NCI-H2227 treated with DMSO at 0.1 percent for 48 hours (cell line): Measurements from ENCODE around the gene KY.

ENCODE experiments used
- DNase-seq: peaks from one replicate; lab custom pipeline; 2025; lab: John Stamatoyannopoulos, UW

Gene KY

DNA sequence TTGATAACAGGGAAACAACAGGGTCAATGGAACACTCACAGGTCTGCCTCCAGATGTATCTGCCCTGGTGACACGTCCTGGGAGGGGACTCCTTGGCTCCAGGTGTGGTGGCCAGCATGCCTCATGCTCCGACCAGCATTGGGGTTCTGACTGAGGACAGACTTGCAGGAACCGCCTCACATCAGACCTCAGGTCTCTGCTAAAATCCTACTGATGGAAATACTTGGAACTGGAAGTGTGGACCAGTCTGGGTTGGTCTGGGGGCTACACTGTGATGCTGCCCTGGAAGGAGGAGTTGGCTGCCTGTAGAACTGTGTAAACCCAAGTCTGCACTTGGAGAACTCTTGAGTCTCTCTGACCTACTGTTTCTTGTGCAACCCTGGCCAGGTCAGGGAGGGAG is 17.1 kb upstream of the KY start:
- DNase-seq: no peak

DNA sequence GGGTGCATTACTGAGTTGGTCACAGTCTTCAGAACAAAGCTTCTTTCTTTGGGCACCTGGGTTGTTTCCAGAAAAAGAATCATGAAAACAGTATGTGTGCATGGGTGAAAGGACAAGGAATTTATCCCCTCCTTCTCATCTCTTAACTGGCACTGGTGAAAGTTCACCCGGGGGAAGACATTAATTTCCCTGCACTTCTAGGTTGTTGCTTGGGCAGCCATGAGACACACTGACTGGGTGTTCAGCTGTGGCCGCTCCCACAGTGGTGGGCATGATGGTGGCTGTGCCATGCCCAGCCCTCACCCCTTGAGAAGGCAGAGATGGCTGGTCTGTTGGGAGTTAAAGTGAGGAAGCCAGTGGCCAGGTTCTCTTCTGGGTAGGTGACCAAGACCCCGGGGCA is 16.6 kb upstream of the KY start:
- DNase-seq: no peak

DNA sequence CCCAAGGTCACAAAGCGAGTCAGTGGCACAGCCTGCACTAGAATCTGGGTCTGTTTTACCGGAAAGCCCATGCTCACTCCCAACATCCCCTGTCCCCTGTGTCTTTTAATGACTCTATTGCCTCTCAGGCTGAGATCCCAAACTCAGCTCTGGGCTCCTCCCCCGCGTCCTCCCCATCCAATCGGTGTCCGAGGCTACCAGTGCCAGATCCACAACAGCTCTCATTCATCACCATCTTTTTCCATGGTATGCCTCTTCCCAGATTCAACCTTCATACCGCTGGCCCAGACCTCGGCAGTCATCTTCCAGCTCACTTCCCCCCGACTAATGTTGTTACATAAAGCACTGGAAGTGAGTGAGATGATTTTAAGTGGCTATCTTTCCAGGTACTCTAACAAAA is 16.1 kb upstream of the KY start:
- DNase-seq: no peak

DNA sequence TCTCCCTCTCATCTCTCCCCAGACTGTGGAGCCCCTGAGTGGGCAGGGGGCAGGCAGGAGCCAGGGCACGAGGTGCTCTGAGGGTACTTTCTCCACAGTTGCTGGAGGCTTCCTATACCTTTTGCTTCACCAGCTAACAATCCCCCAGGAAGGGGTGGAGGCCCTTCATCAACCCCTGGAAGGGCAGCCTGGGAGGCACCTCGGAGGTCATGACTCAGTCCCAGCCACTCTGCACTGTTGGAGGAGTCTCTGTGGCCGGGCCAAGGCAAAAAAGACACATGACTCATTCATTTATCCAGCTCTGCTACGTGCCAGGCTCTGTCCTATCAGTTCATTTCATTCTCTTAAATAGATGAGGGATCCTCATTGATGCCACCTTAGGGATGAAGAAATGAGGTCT is 15.6 kb upstream of the KY start:
- DNase-seq: no peak

DNA sequence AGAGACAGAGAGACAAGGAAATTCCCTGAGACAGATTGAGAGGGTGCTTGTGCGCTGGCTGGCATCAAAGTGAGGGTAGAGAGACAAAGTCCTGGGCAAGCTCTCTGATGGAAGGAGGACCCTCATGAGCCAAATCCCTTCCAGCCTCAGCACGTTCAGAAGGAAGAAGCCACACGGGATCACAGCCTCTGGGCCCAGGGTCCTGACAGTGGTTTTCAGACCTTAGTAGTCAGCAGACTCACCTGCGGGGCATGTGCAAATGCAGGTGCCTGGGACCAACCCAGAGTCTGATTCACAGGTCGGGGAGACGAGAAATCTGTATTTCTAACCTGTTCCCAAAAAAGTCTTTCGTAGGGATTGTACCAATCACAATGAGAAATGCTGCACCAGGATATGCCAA is 15.2 kb upstream of the KY start:
- DNase-seq: no peak

- no peak for DNase-seq
Observed at GRCh38 chr3:134665243-134665642, 14.4 kb upstream of the KY start.

- no peak for DNase-seq
Observed at GRCh38 chr3:134663721-134664456, 13.1 kb upstream of the KY start.

GRCh38 chr3:134660046-134660441 is 9.2 kb upstream of the KY start:
- no peak for DNase-seq

DNA sequence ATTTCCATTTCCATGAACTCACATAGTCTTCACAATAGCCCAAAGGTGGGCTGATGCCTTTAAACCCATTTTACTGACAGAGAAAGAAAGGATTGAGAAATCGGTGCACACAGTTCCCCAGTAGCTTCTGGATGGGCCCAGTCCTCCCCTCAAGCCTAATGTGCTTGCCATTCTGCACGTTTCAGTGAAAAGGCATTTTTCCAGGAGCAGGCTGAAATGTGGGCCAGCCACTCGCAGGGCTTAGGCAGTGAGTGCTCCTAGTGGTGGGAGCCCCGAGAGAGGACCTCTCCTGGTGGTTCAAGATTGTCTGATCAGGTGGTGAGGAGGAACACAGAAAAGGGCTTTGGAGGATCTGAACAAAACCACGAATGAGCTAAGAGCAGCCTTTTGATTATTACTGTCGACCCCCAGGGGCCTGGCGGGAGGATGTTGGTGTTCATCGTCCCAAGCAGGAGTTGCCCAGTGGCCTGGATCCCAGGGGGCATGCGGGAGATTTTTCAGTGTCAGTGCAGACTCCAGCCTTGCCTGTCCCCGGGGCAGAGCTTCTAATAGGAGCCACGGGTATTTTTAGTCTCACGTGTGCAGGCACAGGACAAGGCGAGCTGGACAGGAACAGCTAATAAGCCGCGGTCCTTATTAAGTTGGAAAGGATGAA is 8.7 kb upstream of the KY start:
- DNase-seq: no peak

- DNase-seq: no peak
Observed at GRCh38 chr3:134658555-134658954, 7.7 kb upstream of the KY start.

- no peak for DNase-seq
Observed at GRCh38 chr3:134656211-134656800, 5.5 kb upstream of the KY start.

GRCh38 chr3:134655706-134656105 is 4.9 kb upstream of the KY start:
- DNase-seq: no peak

- DNase-seq: no peak
Observed at GRCh38 chr3:134654031-134654430, 3.2 kb upstream of the KY start.

- DNase-seq: no peak
Observed at GRCh38 chr3:134652886-134653630, 2.2 kb upstream of the KY start.

DNA sequence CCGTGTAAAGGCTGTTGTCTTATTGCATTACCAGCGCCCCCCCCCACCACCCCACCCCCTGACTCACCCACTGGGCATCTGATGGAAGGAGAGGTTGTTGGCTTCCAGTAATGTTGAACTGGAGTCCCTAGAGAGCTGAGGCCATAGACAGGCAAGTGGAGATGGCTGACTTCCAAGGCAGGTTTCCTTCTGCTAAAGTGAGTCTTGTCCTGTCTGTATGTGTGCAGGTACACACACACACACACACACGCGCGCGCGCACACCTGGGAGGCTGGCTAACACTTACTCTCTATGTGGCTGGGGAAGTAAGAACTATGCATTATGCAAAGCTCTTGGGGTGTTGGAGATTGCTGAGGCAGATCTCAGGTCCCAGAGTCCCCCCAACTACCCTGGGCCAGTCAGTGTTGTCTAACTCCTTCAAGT is 1.6 kb upstream of the KY start:
- no peak for DNase-seq

DNA sequence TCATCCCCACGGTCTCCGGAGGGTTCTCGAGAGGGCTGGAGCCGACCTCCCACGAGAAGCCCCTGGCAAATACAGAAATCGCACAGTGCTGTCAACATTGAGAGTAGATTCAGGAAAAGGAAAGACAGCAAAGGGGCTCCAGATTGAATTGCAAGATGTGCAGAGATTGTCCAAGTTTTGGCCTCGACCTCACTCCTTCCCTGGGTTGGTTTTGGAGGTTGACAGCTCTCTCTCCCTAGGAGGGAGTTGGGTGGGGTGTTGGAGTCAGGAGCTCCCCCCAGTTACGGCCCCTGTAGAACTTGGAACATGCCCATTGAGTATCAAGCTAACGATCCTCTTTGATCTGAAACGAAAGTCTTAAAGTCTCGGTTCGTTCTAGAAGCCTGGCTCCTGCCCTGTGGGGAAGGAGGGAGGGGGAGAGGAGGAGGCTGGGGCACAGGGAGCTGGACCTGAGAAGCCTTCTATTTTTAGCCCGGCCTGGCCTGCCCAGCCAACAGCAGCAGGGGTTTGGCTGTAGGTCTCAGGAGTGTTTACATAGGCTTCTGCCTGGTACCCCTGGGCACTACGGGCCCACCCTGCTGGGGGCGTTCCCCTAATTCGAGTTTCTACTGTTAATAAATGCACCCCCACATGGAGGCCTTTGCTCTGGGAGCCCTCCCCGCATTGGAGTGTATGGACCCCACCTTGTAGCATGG is 672 bp upstream of the KY start:
- no peak for DNase-seq

DNA sequence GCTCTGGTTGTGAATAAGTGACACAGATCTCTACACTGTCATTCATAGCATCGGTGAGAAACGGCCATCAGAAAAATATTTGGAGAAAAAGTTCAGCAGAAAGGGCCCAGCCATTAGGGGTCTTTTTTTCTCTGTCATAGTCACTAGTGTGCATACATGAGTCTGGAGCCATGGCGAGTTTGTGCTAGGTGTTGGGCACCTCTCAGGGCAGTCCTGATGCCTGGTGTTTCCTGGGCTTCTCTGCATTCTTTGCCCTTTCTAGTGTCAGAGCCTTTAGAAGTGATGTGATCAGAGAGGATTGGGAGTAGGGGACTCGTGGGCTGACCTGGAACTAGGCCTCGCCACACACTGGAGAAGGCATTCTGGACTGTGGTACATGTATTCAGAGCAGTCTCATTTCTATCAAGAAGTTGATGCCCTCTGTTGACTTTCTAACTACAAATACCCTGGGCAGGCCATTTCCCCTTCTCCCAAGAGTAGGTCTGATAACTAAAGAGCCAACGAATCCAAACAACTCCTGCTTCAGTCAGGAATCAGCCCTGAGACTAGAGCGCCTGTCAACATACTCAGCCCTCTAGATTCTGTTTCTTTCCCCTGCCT is 1.6 kb downstream of the KY start:
- DNase-seq: no peak

- no peak for DNase-seq
Observed at GRCh38 chr3:134647902-134648760, 2.7 kb downstream of the KY start.

DNA sequence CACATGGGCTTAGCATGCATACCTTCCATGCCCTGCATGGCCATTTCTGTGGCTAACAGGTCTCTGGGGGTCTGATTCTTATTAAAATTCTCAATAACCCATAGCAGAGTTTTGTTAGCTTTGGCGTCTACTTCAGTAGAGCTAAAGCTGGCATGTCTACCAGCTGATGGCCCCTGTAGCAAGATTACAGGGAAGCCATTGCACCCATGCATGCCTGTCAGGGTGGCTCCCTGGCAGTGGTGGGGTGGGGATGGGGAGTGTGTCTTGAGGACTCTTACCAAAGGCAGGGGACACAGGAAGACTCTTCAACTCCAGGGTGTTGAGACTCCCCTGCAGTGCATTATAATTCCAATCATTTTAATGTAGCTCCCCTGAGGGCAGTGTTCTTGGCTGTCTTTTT is 4.7 kb downstream of the KY start:
- DNase-seq: no peak

GRCh38 chr3:134645515-134645914 is 5.3 kb downstream of the KY start:
- no peak for DNase-seq
